GM19193 (cell line): ENCODE results near the gene MED13L.

Experiments
- POLR2A ChIP-seq: IDR thresholded peaks from 4 replicates; pipeline ENCODE4 v1.6.1; 2011; ENCODE audit not compliant: insufficient read depth, insufficient read length; ENCODE audit errors: extremely low read depth

Gene MED13L

GRCh38 chr12:116113398-116114130 is 163.9 kb downstream of the MED13L start:
- no peak for TF ChIP-seq POLR2A

- TF ChIP-seq POLR2A: no peak
These were observed 170.6 kb downstream of the MED13L start for GRCh38 chr12:116106870-116107269.

- TF ChIP-seq POLR2A: no peak
These were observed 173.2 kb downstream of the MED13L start for GRCh38 chr12:116104167-116104767.

GRCh38 chr12:116101991-116102390 is 175.5 kb downstream of the MED13L start:
- TF ChIP-seq POLR2A: no peak

- TF ChIP-seq POLR2A: no peak
These were observed 177.7 kb downstream of the MED13L start for GRCh38 chr12:116099652-116100432.

GRCh38 chr12:116096874-116097273 is 180.6 kb downstream of the MED13L start:
- TF ChIP-seq POLR2A: no peak

- no peak for TF ChIP-seq POLR2A
These were observed 183.0 kb downstream of the MED13L start for GRCh38 chr12:116094475-116094874.

GRCh38 chr12:116093915-116094314 is 183.6 kb downstream of the MED13L start:
- TF ChIP-seq POLR2A: no peak

- TF ChIP-seq POLR2A: no peak
These were observed 184.7 kb downstream of the MED13L start for GRCh38 chr12:116092776-116093175.

GRCh38 chr12:116092162-116092561 is 185.3 kb downstream of the MED13L start:
- TF ChIP-seq POLR2A: no peak

GRCh38 chr12:116091579-116091978 is 185.9 kb downstream of the MED13L start:
- no peak for TF ChIP-seq POLR2A

- no peak for TF ChIP-seq POLR2A
These were observed 187.0 kb downstream of the MED13L start for GRCh38 chr12:116090516-116090915.

GRCh38 chr12:116089080-116089479 is 188.4 kb downstream of the MED13L start:
- TF ChIP-seq POLR2A: no peak

- no peak for TF ChIP-seq POLR2A
These were observed 189.5 kb downstream of the MED13L start for GRCh38 chr12:116087962-116088361.

GRCh38 chr12:116087399-116087798 is 190.1 kb downstream of the MED13L start:
- no peak for TF ChIP-seq POLR2A

- TF ChIP-seq POLR2A: no peak
These were observed 197.1 kb downstream of the MED13L start for GRCh38 chr12:116080415-116080814.
